A549 (cell line): ENCODE results near the gene RBPJ. TPM values are rescaled to one million over a fixed set of nuclear protein-coding genes. Genes with fewer than 3 reads are reported as not detected.

Source experiments
- polyA plus RNA-seq, 4 experiments: library from polyadenylated mRNA; depleted of rRNA in 3 of 4; stranded (reverse); fragments of >200 nt; fragmentation: RNase III in 1 of 4; extraction: RNeasy Plus Mini Kit Qiagen cat#74134 plus additional on column Dnase treatment in 1 of 4; gene quantifications; 2 replicates in 3 of 4; 3 replicates in 1 of 4; pipeline ENCODE4 v1.2.3, GENCODE V29; 2011 to 2017

RBPJ gene
- polyA plus RNA-seq, 2 of the 4 experiments (the other 2 are of a cell fraction), result 16.5 to 37.1 TPM

Other genes starting within 250 kb of the RBPJ start
- not detected in 2 replicates for gene CCKAR, start 169.5 kb downstream of the RBPJ start, polyA plus RNA-seq (2011; rRNA removed)
- gene CCKAR, start 169.5 kb downstream of the RBPJ start, polyA plus RNA-seq (2017; fragmentation: RNase III; extraction: RNeasy Plus Mini Kit Qiagen cat#74134 plus additional on column Dnase treatment), result not detected in 3 replicates